Liver (tissue), 9 donors: ENCODE data around the gene NCOA4. TPM values are rescaled to one million over a fixed set of nuclear protein-coding genes. Genes with fewer than 3 reads are reported as not detected.

ENCODE experiments used
- DNase-seq: peaks from one replicate; pipeline ENCODE4 v3.0.0-alpha.2; 2017; ENCODE audit warnings: low spot score
- H3K27ac ChIP-seq, 2 donors: one replicate each; pipeline ENCODE4 v1.7.0; 2013; ENCODE audit warnings: inconsistent platforms in 2 of 2, low read length in 2 of 2, control low read depth in 1 of 2, low read depth in 1 of 2, mild to moderate bottlenecking in 1 of 2
- H3K27me3 ChIP-seq, 4 donors: one replicate each; pipeline versions ENCODE4 v1.6.1 to v1.7.0; 2013; ENCODE audit warnings: low read length in 3 of 4, inconsistent platforms in 1 of 4, mild to moderate bottlenecking in 1 of 4, moderate library complexity in 1 of 4; ENCODE audit not compliant: control insufficient read depth in 4 of 4, insufficient read depth in 4 of 4
- H3K36me3 ChIP-seq, 4 donors: one replicate each; pipeline versions ENCODE4 v1.6.1 to v1.7.0; 2013; ENCODE audit warnings: low read length in 3 of 4, mild to moderate bottlenecking in 3 of 4, low read depth in 1 of 4, moderate library complexity in 1 of 4; ENCODE audit not compliant: control insufficient read depth in 4 of 4, insufficient read depth in 3 of 4
- H3K4me1 ChIP-seq, 4 donors: one replicate each; pipeline versions ENCODE4 v1.6.1 to v1.7.0; 2013; ENCODE audit warnings: low read length in 3 of 4, mild to moderate bottlenecking in 3 of 4, moderate library complexity in 1 of 4; ENCODE audit not compliant: control insufficient read depth in 4 of 4, insufficient read depth in 4 of 4
- H3K4me3 ChIP-seq, 3 donors: one replicate each; pipeline versions ENCODE4 v1.6.1 to v1.7.0; 2013; ENCODE audit warnings: low read length in 3 of 3, control low read depth in 1 of 3, low read depth in 1 of 3, mild to moderate bottlenecking in 1 of 3
- H3K9ac ChIP-seq, 2 donors: one replicate each; pipeline ENCODE4 v1.7.0; 2013; ENCODE audit warnings: low read length in 2 of 2, mild to moderate bottlenecking in 2 of 2, moderate library complexity in 2 of 2, control low read depth in 1 of 2, low read depth in 1 of 2
- H3K9me3 ChIP-seq, 4 donors: one replicate each; pipeline versions ENCODE4 v1.6.1 to v1.7.0; 2013; ENCODE audit warnings: low read length in 3 of 4; ENCODE audit not compliant: control insufficient read depth in 4 of 4
- EGR1 ChIP-seq, 2 donors: IDR thresholded peaks; 2 replicates each; pipeline ENCODE4 v1.6.1; 2016 to 2018; ENCODE audit warnings: antibody characterized with exemption in 2 of 2, low read depth in 2 of 2
- FOXA1 ChIP-seq: IDR thresholded peaks from 2 replicates; pipeline ENCODE4 v1.6.1; 2016; ENCODE audit warnings: antibody characterized with exemption
- HNF4A ChIP-seq, 2 donors: conservative IDR thresholded peaks; 2 replicates each; pipeline ENCODE4 v1.6.1; 2016; ENCODE audit warnings: antibody characterized with exemption in 2 of 2, mild to moderate bottlenecking in 2 of 2
- HNF4G ChIP-seq: IDR thresholded peaks from 2 replicates; pipeline ENCODE4 v1.6.1; 2016; ENCODE audit warnings: antibody characterized with exemption
- JUND ChIP-seq, 2 donors: IDR thresholded peaks; 2 replicates each; pipeline ENCODE4 v1.6.1; 2016; ENCODE audit warnings: antibody characterized with exemption in 2 of 2
- RAD21 ChIP-seq, 2 donors: IDR thresholded peaks; 2 replicates each; pipeline ENCODE4 v1.6.1; 2016; ENCODE audit warnings: antibody characterized with exemption in 2 of 2, mild to moderate bottlenecking in 2 of 2
- RXRA ChIP-seq, 2 donors: IDR thresholded peaks; 2 replicates each; pipeline ENCODE4 v1.6.1; 2017 to 2018; ENCODE audit warnings: antibody characterized with exemption in 2 of 2, mild to moderate bottlenecking in 1 of 2
- YY1 ChIP-seq: IDR thresholded peaks from 2 replicates; pipeline ENCODE4 v1.6.1; 2016; ENCODE audit warnings: antibody characterized with exemption, mild to moderate bottlenecking
- WGBS: extraction: QIAGEN DNeasy Blood & Tissue Kit; methylation state at CpG from one replicate; pipeline ENCODE4 v1.1.7; 2013; 5-methylcytosine and 5-hydroxymethylcytosine counted together
- polyA plus RNA-seq, 2 donors: library from polyadenylated mRNA; stranded (reverse) in 1 of 2; unstranded in 1 of 2; fragments of 200-250 nt in 1 of 2; fragments of >200 nt in 1 of 2; fragmentation: Nextera tagmentation in 1 of 2; extraction: Ambion mirVana in 1 of 2; gene quantifications; one replicate each; pipeline versions ENCODE4 v1.2.1 to v1.2.3, GENCODE V29; 2013 to 2015
- total RNA-seq, 2 donors: library from RNA; depleted of rRNA; stranded (reverse); fragments of >200 nt; gene quantifications; one replicate each; pipeline ENCODE4 v1.2.3, GENCODE V29; 2014
- TF ChIP-seq, protein P1 (sequence below): IDR thresholded peaks from 2 replicates; pipeline ENCODE4 v1.6.1; 2016; ENCODE audit warnings: antibody characterized with exemption, mild to moderate bottlenecking
- TF ChIP-seq, protein P2 (sequence below): IDR thresholded peaks from 2 replicates; pipeline ENCODE4 v1.6.1; 2016; ENCODE audit warnings: antibody characterized with exemption
- TF ChIP-seq, protein P3 (sequence below): IDR thresholded peaks from 2 replicates; pipeline ENCODE4 v1.6.1; 2016; ENCODE audit warnings: antibody characterized with exemption
- donor health status: healthy.
- donor health status: healthy.
- donor health status: healthy.
- donor health status: healthy.
- donor health status: healthy.

Gene NCOA4
- total and polyA plus RNA-seq, 4 donors = 71.9 to 746 (median 168) TPM

DNA sequence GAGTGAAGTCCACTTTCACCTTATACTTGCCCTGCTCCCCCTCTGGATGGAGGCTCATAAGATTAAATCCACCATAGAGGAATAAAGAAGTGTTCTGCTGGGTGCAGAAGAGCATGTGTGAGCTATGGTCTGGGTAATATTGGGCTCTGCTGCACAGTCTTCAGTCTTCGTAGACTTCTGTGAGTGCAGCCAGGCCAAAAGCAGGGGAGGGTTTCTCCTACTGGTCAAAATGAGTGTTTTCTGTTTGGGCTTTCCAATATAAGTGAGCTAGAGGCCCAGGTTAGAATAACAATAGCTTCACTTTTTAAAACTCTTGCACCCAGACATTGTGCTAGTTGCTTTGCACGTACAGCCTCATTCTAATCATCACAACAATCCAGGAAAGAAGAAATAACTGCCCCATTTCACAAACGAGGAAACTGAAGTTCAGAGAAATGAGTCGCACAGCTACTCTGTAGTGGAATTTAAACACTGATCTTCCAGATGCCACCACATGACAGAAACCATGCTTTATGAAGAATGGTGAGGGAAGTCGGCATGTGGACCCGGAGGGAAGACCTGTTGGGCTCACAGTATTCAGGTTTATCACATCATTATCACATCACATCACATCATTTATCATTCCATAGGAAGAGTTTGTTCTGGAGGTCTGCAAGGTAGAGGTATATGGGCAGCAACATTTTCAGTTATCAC, 39.5 kb upstream of the NCOA4 start:
- H3K4me1 ChIP-seq = no peaks in the 10 kb centered on the region
- no peaks in the 10 kb centered on the region for H3K9me3 ChIP-seq
- no peak overlapping the region for H3K27ac ChIP-seq
- WGBS = 77% methylated on average over 6 of the region's 6 CpGs
- TF ChIP-seq, protein P1, sequence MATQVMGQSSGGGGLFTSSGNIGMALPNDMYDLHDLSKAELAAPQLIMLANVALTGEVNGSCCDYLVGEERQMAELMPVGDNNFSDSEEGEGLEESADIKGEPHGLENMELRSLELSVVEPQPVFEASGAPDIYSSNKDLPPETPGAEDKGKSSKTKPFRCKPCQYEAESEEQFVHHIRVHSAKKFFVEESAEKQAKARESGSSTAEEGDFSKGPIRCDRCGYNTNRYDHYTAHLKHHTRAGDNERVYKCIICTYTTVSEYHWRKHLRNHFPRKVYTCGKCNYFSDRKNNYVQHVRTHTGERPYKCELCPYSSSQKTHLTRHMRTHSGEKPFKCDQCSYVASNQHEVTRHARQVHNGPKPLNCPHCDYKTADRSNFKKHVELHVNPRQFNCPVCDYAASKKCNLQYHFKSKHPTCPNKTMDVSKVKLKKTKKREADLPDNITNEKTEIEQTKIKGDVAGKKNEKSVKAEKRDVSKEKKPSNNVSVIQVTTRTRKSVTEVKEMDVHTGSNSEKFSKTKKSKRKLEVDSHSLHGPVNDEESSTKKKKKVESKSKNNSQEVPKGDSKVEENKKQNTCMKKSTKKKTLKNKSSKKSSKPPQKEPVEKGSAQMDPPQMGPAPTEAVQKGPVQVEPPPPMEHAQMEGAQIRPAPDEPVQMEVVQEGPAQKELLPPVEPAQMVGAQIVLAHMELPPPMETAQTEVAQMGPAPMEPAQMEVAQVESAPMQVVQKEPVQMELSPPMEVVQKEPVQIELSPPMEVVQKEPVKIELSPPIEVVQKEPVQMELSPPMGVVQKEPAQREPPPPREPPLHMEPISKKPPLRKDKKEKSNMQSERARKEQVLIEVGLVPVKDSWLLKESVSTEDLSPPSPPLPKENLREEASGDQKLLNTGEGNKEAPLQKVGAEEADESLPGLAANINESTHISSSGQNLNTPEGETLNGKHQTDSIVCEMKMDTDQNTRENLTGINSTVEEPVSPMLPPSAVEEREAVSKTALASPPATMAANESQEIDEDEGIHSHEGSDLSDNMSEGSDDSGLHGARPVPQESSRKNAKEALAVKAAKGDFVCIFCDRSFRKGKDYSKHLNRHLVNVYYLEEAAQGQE = no peak
- TF ChIP-seq HNF4G (no peak), JUND (IDR thresholded peaks at IDR 0.05) (no peak), EGR1 (IDR thresholded peaks at IDR 0.05; ENCODE audit: low read depth in 2 of 2) (no peak), HNF4A (conservative IDR thresholded peaks at IDR 0.05) (no peak), YY1 (no peak), FOXA1 (no peak), RXRA (IDR thresholded peaks at IDR 0.05) (no peak)
- TF ChIP-seq, protein P2, sequence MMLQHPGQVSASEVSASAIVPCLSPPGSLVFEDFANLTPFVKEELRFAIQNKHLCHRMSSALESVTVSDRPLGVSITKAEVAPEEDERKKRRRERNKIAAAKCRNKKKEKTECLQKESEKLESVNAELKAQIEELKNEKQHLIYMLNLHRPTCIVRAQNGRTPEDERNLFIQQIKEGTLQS = no peak
- no peak overlapping the region for H3K9ac ChIP-seq
- H3K36me3 ChIP-seq = no peaks in the 10 kb centered on the region
- DNase-seq = no peak
- H3K27me3 ChIP-seq = no peaks in the 10 kb centered on the region
- H3K4me3 ChIP-seq = no peak overlapping the region

DNA sequence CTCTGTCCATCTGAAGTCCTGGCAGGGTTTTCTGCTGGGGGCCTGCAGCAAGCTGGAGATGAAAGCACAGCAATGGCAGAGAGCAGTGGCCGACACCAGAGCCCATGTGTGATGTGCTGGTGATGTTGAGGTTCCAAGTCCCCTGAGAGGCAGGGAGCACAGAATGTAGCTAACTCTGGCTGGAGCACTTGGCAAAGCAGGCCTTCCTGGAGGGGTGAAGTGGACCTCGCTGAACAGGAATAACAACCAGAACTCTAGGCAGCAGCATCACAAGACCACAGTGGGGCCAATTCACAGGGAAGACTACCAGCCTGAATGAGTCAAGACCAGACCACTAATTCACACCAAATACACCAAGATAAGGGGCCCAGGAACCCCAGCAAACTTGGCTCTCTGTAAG, 38.5 kb upstream of the NCOA4 start:
- TF ChIP-seq, protein P1 = no peak
- TF ChIP-seq, protein P3, sequence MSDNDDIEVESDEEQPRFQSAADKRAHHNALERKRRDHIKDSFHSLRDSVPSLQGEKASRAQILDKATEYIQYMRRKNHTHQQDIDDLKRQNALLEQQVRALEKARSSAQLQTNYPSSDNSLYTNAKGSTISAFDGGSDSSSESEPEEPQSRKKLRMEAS = no peak
- TF ChIP-seq FOXA1 = no peak
- no peak for TF ChIP-seq HNF4G
- TF ChIP-seq RAD21 (IDR thresholded peaks at IDR 0.05) = no peak
- Histone ChIP-seq H3K9ac (no peak overlapping the region), H3K27me3 (no peaks in the 10 kb centered on the region), H3K4me3 (no peak overlapping the region), H3K4me1 (no peaks in the 10 kb centered on the region), H3K27ac (no peak overlapping the region), H3K36me3 (no peaks in the 10 kb centered on the region), H3K9me3 (no peaks in the 10 kb centered on the region)
- no peak for DNase-seq
- WGBS = 95% methylated on average over 2 of the region's 2 CpGs
